ENCODE measurements around the gene SEC11C. TPM values are rescaled to one million over a fixed set of nuclear protein-coding genes. Genes with fewer than 3 reads are reported as not detected.

The SEC11C gene
- total and polyA plus RNA-seq, 3 donors from 2014 or later = 27.1 to 64.3 (median 38.3) TPM

DNA sequence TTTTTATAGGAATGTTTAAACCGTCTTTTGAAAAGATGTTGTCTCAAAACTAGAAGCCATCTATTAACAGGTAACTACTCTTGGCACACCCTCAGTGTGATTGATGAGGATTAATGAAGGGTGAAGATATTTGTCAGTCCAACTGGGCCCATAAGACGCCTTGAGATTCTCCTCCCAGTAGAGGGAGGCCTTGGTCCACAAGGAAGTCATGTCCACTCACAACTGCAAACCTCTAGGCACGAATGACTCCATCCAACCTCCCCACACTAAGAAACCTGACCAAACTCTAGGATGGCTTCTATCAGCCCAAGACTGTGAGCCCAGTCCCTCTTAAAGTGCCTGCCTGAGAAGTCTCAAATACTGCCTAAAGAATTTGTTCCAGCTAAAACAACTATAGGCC is 61.1 kb downstream of the SEC11C start:
- 73 to 79% methylated on average over 3 of the region's 3 CpGs for WGBS, 2 donors
- H3K27me3 ChIP-seq = no peaks in the 10 kb centered on the region
- no peaks in the 10 kb centered on the region for H3K9me3 ChIP-seq
- no peak for DNase-seq
- TF ChIP-seq CTCF (IDR thresholded peaks at IDR 0.05) (no peak), POLR2A (IDR thresholded peaks at IDR 0.05) (no peak)
- H3K4me1 ChIP-seq = no peaks in the 10 kb centered on the region
- intact Hi-C loops (cut with DNase I; ENCODE audit: low total_unique reads) = no loop called here
- no peak overlapping the region for H3K4me3 ChIP-seq
- H3K27ac ChIP-seq = no peak overlapping the region
- H3K36me3 ChIP-seq (ENCODE audit: low read depth, missing control alignments) = no peaks in the 10 kb centered on the region

DNA sequence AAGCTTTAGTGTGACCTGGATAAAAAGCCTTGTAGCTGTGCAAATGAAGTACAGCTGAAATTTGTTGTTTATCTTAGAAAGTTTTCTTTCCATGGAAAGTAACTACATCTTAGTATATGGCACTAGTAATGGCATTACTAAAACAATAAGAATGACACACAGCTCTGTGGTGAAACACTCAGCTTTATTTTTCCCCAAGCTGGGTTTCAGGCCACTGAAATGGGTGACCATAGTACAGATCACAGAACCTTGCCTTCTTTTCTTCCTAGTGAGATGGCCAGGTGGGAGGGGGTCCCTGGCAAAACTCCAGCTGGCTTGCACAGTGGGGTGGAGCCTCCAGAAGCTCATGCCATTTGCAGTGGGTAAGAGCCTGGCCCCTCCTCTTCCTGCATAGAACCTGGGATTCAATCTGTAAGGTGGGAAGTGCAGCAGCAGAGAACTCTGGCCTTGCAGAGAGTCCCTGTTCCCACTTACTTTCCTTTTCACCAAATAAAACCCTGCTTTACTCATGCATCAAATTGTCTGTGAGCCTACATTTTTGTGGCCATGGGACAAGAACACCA is 62.7 kb downstream of the SEC11C start:
- Histone ChIP-seq H3K4me1 (no peaks in the 10 kb centered on the region), H3K36me3 (ENCODE audit: low read depth, missing control alignments) (no peaks in the 10 kb centered on the region), H3K4me3 (no peak overlapping the region), H3K9me3 (no peaks in the 10 kb centered on the region), H3K27me3 (no peaks in the 10 kb centered on the region), H3K27ac (no peak overlapping the region)
- intact Hi-C loops (cut with DNase I; ENCODE audit: low total_unique reads) = no loop called here
- TF ChIP-seq POLR2A (IDR thresholded peaks at IDR 0.05) (no peak), CTCF (IDR thresholded peaks at IDR 0.05) (no peak)
- no peak for DNase-seq

GRCh38 chr18:59207506-59207905 is 67.8 kb downstream of the SEC11C start:
- no peak for DNase-seq
- Histone ChIP-seq H3K4me1 (no peaks in the 10 kb centered on the region), H3K27me3 (no peaks in the 10 kb centered on the region), H3K9me3 (no peaks in the 10 kb centered on the region), H3K36me3 (ENCODE audit: low read depth, missing control alignments) (no peaks in the 10 kb centered on the region), H3K4me3 (no peak overlapping the region), H3K27ac (no peak overlapping the region)
- TF ChIP-seq CTCF (IDR thresholded peaks at IDR 0.05) = no peak
- no peak for TF ChIP-seq POLR2A (IDR thresholded peaks at IDR 0.05)
- WGBS, 2 donors = 75 to 80% methylated on average over 6 of the region's 6 CpGs
- intact Hi-C loops (cut with DNase I; ENCODE audit: low total_unique reads) = no loop called here

Other genes starting within 250 kb of the SEC11C start
- gene GRP, start 80.3 kb downstream of the SEC11C start, total RNA-seq = 1 to 10 TPM in 1 of 2 donors, under 1 TPM in 1; 0.37 to 2.9 TPM
- gene GRP, start 80.3 kb downstream of the SEC11C start, polyA plus RNA-seq (ENCODE audit: insufficient read depth, low read depth, low replicate concordance) = 3.0 TPM
- gene RAX, start 133.6 kb downstream of the SEC11C start, total RNA-seq = not detected
- gene RAX, start 133.6 kb downstream of the SEC11C start, polyA plus RNA-seq (ENCODE audit: insufficient read depth, low read depth, low replicate concordance) = not detected
- gene CPLX4, start 178.8 kb downstream of the SEC11C start, total RNA-seq = under 1 TPM; 0.31 to 0.55 TPM
- 0.26 TPM for gene CPLX4, start 178.8 kb downstream of the SEC11C start, polyA plus RNA-seq (ENCODE audit: insufficient read depth, low read depth, low replicate concordance)
- 10 to 100 TPM; 72.9 to 98.9 TPM for gene LMAN1, start 219.4 kb downstream of the SEC11C start, total RNA-seq
- 35.3 TPM for gene LMAN1, start 219.4 kb downstream of the SEC11C start, polyA plus RNA-seq (ENCODE audit: insufficient read depth, low read depth, low replicate concordance)